ENCODE results near the gene PNO1. TPM values are rescaled to one million over a fixed set of nuclear protein-coding genes. Genes with fewer than 3 reads are reported as not detected.

PNO1 gene
- polyA plus RNA-seq, 2 of the 4 experiments (the other 2 are of a cell fraction), result 49.0 to 63.2 TPM

DNA sequence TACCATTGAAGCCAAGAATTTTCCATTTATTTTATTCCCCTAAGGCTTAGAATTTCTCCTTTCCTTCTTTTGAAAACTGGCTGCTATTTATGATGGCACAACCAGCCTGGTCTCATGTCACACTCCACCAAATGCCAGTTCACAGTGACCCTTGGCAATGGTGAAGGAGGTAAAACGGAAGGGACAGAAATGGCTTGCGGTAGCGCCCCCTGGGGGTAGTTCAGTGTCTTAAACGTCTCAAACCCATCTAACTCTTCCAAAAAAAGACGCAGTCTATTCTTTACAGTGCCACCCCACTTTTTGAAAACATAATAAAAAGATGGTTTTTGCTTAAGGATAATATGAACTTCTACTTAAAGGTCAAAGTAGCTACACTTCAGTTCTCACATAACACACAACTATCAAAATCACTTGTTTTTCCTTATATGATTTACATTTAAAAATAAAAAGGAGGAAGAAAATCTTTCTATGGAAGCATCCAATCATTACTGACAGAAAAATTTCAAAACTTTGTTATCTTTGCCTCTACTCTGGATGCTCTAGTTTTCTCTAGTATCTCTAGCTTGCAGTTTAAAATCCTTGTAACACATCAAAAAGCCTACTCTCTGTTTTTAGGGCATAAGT, 28.0 kb downstream of the PNO1 start:
- ATAC-seq, result peak; percentile 84 to 88
- ChIA-PET CTCF (interaction anchor here (0.7 to 3.6 kb wide), 14 partner anchors 10 to 66 kb away, joined by 3 to 36 read pairs (median 4); partner anchors contain the start of gene PNO1), POLR2A (no interaction called here)
- Histone ChIP-seq H3K4me3 (no peak overlapping the region), H3K4me2 (no peak overlapping the region), H3K4me1 (peaks cover 20% of the 10 kb centered on the region), H3K27ac (no peak overlapping the region), H3K9me3 (no peaks in the 10 kb centered on the region)
- FAIRE-seq, result peak; percentile 23
- TF ChIP-seq RAD21 (conservative IDR thresholded peaks at IDR 0.05 in 1 of 2, IDR thresholded peaks at IDR 0.05 in 1 of 2) (peak; percentile 25 to 29; a peak in 1 of 5 replicates), NPAS2 (CRISPR knock-in tag; IDR thresholded peaks at IDR 0.05; ENCODE audit: borderline replicate concordance) (no peak), CEBPB (IDR thresholded peaks at IDR 0.05) (no peak), CBX2 (IDR thresholded peaks at IDR 0.05; ENCODE audit: borderline replicate concordance, low read depth) (no peak), SMC3 (IDR thresholded peaks at IDR 0.05) (peak; percentile 25; the same call in 1 of the 3 replicates), NFE2L2 (conservative IDR thresholded peaks at IDR 0.05; ENCODE audit: low read length) (no peak)
- TF ChIP-seq, protein P1, sequence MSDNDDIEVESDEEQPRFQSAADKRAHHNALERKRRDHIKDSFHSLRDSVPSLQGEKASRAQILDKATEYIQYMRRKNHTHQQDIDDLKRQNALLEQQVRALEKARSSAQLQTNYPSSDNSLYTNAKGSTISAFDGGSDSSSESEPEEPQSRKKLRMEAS (IDR thresholded peaks at IDR 0.05), result no peak
- TF ChIP-seq, protein P2, sequence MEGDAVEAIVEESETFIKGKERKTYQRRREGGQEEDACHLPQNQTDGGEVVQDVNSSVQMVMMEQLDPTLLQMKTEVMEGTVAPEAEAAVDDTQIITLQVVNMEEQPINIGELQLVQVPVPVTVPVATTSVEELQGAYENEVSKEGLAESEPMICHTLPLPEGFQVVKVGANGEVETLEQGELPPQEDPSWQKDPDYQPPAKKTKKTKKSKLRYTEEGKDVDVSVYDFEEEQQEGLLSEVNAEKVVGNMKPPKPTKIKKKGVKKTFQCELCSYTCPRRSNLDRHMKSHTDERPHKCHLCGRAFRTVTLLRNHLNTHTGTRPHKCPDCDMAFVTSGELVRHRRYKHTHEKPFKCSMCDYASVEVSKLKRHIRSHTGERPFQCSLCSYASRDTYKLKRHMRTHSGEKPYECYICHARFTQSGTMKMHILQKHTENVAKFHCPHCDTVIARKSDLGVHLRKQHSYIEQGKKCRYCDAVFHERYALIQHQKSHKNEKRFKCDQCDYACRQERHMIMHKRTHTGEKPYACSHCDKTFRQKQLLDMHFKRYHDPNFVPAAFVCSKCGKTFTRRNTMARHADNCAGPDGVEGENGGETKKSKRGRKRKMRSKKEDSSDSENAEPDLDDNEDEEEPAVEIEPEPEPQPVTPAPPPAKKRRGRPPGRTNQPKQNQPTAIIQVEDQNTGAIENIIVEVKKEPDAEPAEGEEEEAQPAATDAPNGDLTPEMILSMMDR (IDR thresholded peaks at IDR 0.05), result peak; percentile 87
- TF ChIP-seq, protein P3, sequence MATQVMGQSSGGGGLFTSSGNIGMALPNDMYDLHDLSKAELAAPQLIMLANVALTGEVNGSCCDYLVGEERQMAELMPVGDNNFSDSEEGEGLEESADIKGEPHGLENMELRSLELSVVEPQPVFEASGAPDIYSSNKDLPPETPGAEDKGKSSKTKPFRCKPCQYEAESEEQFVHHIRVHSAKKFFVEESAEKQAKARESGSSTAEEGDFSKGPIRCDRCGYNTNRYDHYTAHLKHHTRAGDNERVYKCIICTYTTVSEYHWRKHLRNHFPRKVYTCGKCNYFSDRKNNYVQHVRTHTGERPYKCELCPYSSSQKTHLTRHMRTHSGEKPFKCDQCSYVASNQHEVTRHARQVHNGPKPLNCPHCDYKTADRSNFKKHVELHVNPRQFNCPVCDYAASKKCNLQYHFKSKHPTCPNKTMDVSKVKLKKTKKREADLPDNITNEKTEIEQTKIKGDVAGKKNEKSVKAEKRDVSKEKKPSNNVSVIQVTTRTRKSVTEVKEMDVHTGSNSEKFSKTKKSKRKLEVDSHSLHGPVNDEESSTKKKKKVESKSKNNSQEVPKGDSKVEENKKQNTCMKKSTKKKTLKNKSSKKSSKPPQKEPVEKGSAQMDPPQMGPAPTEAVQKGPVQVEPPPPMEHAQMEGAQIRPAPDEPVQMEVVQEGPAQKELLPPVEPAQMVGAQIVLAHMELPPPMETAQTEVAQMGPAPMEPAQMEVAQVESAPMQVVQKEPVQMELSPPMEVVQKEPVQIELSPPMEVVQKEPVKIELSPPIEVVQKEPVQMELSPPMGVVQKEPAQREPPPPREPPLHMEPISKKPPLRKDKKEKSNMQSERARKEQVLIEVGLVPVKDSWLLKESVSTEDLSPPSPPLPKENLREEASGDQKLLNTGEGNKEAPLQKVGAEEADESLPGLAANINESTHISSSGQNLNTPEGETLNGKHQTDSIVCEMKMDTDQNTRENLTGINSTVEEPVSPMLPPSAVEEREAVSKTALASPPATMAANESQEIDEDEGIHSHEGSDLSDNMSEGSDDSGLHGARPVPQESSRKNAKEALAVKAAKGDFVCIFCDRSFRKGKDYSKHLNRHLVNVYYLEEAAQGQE (IDR thresholded peaks at IDR 0.05), result no peak
- TF ChIP-seq, protein P4, sequence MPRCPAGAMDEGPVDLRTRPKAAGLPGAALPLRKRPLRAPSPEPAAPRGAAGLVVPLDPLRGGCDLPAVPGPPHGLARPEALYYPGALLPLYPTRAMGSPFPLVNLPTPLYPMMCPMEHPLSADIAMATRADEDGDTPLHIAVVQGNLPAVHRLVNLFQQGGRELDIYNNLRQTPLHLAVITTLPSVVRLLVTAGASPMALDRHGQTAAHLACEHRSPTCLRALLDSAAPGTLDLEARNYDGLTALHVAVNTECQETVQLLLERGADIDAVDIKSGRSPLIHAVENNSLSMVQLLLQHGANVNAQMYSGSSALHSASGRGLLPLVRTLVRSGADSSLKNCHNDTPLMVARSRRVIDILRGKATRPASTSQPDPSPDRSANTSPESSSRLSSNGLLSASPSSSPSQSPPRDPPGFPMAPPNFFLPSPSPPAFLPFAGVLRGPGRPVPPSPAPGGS (IDR thresholded peaks at IDR 0.05), result no peak
- TF ChIP-seq, protein P5, sequence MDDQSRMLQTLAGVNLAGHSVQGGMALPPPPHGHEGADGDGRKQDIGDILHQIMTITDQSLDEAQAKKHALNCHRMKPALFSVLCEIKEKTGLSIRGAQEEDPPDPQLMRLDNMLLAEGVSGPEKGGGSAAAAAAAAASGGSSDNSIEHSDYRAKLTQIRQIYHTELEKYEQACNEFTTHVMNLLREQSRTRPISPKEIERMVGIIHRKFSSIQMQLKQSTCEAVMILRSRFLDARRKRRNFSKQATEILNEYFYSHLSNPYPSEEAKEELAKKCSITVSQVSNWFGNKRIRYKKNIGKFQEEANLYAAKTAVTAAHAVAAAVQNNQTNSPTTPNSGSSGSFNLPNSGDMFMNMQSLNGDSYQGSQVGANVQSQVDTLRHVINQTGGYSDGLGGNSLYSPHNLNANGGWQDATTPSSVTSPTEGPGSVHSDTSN (IDR thresholded peaks at IDR 0.05), result no peak
- peak; percentile 52 to 81 for DNase-seq (ENCODE audit: low read depth in 1 of 2, low spot score in 1 of 2)
- WGBS (ENCODE audit: missing lambda C conversion rate), result 25% methylated on average over 5 of the region's 5 CpGs

DNA sequence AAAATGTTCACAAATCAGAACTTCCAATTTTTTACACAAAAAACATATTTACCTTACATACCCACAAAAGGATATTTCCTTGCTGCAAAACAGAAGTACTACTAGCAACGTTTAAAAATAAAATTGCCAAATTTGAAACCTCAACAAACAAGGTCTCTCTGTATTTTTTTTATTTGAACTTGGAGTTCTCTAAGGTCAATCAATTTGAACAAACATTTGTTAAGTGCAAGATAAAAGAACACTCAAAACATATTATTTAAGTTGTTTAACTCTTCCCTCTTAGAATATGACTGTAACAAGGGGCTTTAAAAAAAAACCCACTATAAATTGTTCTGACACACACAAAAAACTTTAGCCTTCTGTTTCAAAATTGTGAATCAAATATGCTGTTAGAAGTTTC, 29.6 kb downstream of the PNO1 start:
- CTCF ChIA-PET, result interaction anchor here (1.4 to 3.6 kb wide), 4 partner anchors 11 to 254 kb away, joined by 3 to 36 read pairs (median 18); no protein-coding TSS in a partner anchor
- POLR2A ChIA-PET, result no interaction called here

More for the DNA sequence above, 29.6 kb downstream of the PNO1 start:
- no peak for DNase-seq (ENCODE audit: low read depth in 1 of 2, low spot score in 1 of 2)
- no peak for ATAC-seq
- no peak for TF ChIP-seq EHF (CRISPR knock-in tag; IDR thresholded peaks at IDR 0.05)
- no peak for TF ChIP-seq SMC3 (IDR thresholded peaks at IDR 0.05)
- TF ChIP-seq KDM1A (IDR thresholded peaks at IDR 0.05; ENCODE audit: low read depth), result no peak
- TF ChIP-seq FOSL2 (IDR thresholded peaks at IDR 0.05), result no peak
- no peak for TF ChIP-seq FOSL2 (CRISPR knock-in tag; IDR thresholded peaks at IDR 0.05)
- TF ChIP-seq, protein P1 (IDR thresholded peaks at IDR 0.05), result no peak
- no peak for TF ChIP-seq HDAC2 (IDR thresholded peaks at IDR 0.05)
- no peak for TF ChIP-seq CHD4 (IDR thresholded peaks at IDR 0.05; ENCODE audit: borderline replicate concordance)
- TF ChIP-seq, protein P6, sequence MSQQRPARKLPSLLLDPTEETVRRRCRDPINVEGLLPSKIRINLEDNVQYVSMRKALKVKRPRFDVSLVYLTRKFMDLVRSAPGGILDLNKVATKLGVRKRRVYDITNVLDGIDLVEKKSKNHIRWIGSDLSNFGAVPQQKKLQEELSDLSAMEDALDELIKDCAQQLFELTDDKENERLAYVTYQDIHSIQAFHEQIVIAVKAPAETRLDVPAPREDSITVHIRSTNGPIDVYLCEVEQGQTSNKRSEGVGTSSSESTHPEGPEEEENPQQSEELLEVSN (IDR thresholded peaks at IDR 0.05; ENCODE audit: borderline replicate concordance, low read depth), result no peak
- TF ChIP-seq CHD2 (IDR thresholded peaks at IDR 0.05; ENCODE audit: low read length, partially characterized antibody), result no peak
- TF ChIP-seq HOXA7 (CRISPR knock-in tag; IDR thresholded peaks at IDR 0.05), result no peak
- TF ChIP-seq ZC3H11A (IDR thresholded peaks at IDR 0.05), result no peak
- TF ChIP-seq, protein P7, sequence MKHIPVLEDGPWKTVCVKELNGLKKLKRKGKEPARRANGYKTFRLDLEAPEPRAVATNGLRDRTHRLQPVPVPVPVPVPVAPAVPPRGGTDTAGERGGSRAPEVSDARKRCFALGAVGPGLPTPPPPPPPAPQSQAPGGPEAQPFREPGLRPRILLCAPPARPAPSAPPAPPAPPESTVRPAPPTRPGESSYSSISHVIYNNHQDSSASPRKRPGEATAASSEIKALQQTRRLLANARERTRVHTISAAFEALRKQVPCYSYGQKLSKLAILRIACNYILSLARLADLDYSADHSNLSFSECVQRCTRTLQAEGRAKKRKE (CRISPR knock-in tag; IDR thresholded peaks at IDR 0.05; ENCODE audit: low read depth), result no peak
- Histone ChIP-seq H3K4me3 (no peak overlapping the region), H3K4me1 (peaks cover 36% of the 10 kb centered on the region), H3K9me3 (no peaks in the 10 kb centered on the region), H3K4me2 (no peak overlapping the region), H3K27ac (no peak overlapping the region)
- WGBS (ENCODE audit: missing lambda C conversion rate), result 17% methylated on average over 1 of the region's 1 CpG
- FAIRE-seq, result no peak

Measured in A549 (cell line).